ENCODE measurements around the gene PLXNA4. TPM values are rescaled to one million over a fixed set of nuclear protein-coding genes. Genes with fewer than 3 reads are reported as not detected.

Gene PLXNA4
- polyA plus RNA-seq, 1 donor (not counting 4 experiments of a cell fraction or from before 2014, with no cell fraction given) = 0.01 TPM

GRCh38 chr7:132190683-132191082 is 385.6 kb downstream of the PLXNA4 start:
- H3K79me2 ChIP-seq (ENCODE audit: control insufficient read depth, insufficient read depth, low read length) = no peaks in the 10 kb centered on the region
- no peak overlapping the region for H3K4me3 ChIP-seq (ENCODE audit: control insufficient read depth in 2 of 3, extremely low read depth in 1 of 3, insufficient read depth in 2 of 3, low read depth in 1 of 3, low read length in 3 of 3)
- H4K20me1 ChIP-seq (ENCODE audit: control insufficient read depth, extremely low read depth, insufficient read depth, low read length) = no peaks in the 10 kb centered on the region
- no peak for DNase-seq (ENCODE audit: low read depth, low spot score)
- no peaks in the 10 kb centered on the region for H3K9me1 ChIP-seq (ENCODE audit: control insufficient read depth, extremely low read depth, insufficient read depth, low read length)
- H3K4me1 ChIP-seq (ENCODE audit: control insufficient read depth, extremely low read depth, insufficient read depth, low read length) = no peaks in the 10 kb centered on the region
- H3K4me2 ChIP-seq (ENCODE audit: control insufficient read depth, extremely low read depth, insufficient read depth, low read depth, low read length) = no peak overlapping the region
- TF ChIP-seq EZH2 (IDR thresholded peaks at IDR 0.05; ENCODE audit: low read length) (no peak), CTCF (optimal IDR thresholded peaks at IDR 0.05 in 1 of 3, IDR thresholded peaks at IDR 0.05 in 1 of 3, conservative IDR thresholded peaks at IDR 0.05 in 1 of 3; ENCODE audit: extremely low read depth in 1 of 3, insufficient read depth in 2 of 3, low read length in 3 of 3) (no peak)
- H3K36me3 ChIP-seq (ENCODE audit: control insufficient read depth in 2 of 2, extremely low read depth in 1 of 2, insufficient read depth in 2 of 2, low read length in 2 of 2) = no peaks in the 10 kb centered on the region
- no peak overlapping the region for H3K9ac ChIP-seq (ENCODE audit: control insufficient read depth, extremely low read depth, insufficient read depth, low read length)
- no peak overlapping the region for H3K27ac ChIP-seq (ENCODE audit: control insufficient read depth, insufficient read depth, low read length)
- dilution Hi-C loops (cut with MboI; ENCODE audit: extremely low pct_ligation_motif_present, low sequenced_read_pairs) = no loop called here
- no peak for FAIRE-seq
- H3K27me3 ChIP-seq (ENCODE audit: control insufficient read depth, extremely low read depth, insufficient read depth, low read length) = peaks cover 34% of the 10 kb centered on the region
- peaks cover 2% of the 10 kb centered on the region for H3K9me3 ChIP-seq (ENCODE audit: control insufficient read depth, low read depth, low read length)
- H2AFZ ChIP-seq (ENCODE audit: control insufficient read depth, low read length) = no peak overlapping the region

- no peak overlapping the region for H3K4me3 ChIP-seq (ENCODE audit: control insufficient read depth in 2 of 3, extremely low read depth in 1 of 3, insufficient read depth in 2 of 3, low read depth in 1 of 3, low read length in 3 of 3)
- no peak for FAIRE-seq
- no peak overlapping the region for H3K27ac ChIP-seq (ENCODE audit: control insufficient read depth, insufficient read depth, low read length)
- no peaks in the 10 kb centered on the region for H3K36me3 ChIP-seq (ENCODE audit: control insufficient read depth in 2 of 2, extremely low read depth in 1 of 2, insufficient read depth in 2 of 2, low read length in 2 of 2)
- H3K4me1 ChIP-seq (ENCODE audit: control insufficient read depth, extremely low read depth, insufficient read depth, low read length) = no peaks in the 10 kb centered on the region
- no peaks in the 10 kb centered on the region for H4K20me1 ChIP-seq (ENCODE audit: control insufficient read depth, extremely low read depth, insufficient read depth, low read length)
- no peak overlapping the region for H3K9ac ChIP-seq (ENCODE audit: control insufficient read depth, extremely low read depth, insufficient read depth, low read length)
- no peak for DNase-seq (ENCODE audit: low read depth, low spot score)
- TF ChIP-seq EZH2 (IDR thresholded peaks at IDR 0.05; ENCODE audit: low read length) (no peak), CTCF (optimal IDR thresholded peaks at IDR 0.05 in 1 of 3, IDR thresholded peaks at IDR 0.05 in 1 of 3, conservative IDR thresholded peaks at IDR 0.05 in 1 of 3; ENCODE audit: extremely low read depth in 1 of 3, insufficient read depth in 2 of 3, low read length in 3 of 3) (no peak)
- H3K79me2 ChIP-seq (ENCODE audit: control insufficient read depth, insufficient read depth, low read length) = no peaks in the 10 kb centered on the region
- H3K4me2 ChIP-seq (ENCODE audit: control insufficient read depth, extremely low read depth, insufficient read depth, low read depth, low read length) = no peak overlapping the region
- H2AFZ ChIP-seq (ENCODE audit: control insufficient read depth, low read length) = no peak overlapping the region
- peaks cover 34% of the 10 kb centered on the region for H3K27me3 ChIP-seq (ENCODE audit: control insufficient read depth, extremely low read depth, insufficient read depth, low read length)
- dilution Hi-C loops (cut with MboI; ENCODE audit: extremely low pct_ligation_motif_present, low sequenced_read_pairs) = no loop called here
- H3K9me3 ChIP-seq (ENCODE audit: control insufficient read depth, low read depth, low read length) = peaks cover 2% of the 10 kb centered on the region
- H3K9me1 ChIP-seq (ENCODE audit: control insufficient read depth, extremely low read depth, insufficient read depth, low read length) = no peaks in the 10 kb centered on the region
These were observed 386.4 kb downstream of the PLXNA4 start for GRCh38 chr7:132189881-132190280.

All from keratinocyte (primary cell).